DOHH2 (cell line): ENCODE data around the gene PDXK.

Experiments used
- EZH2phosphoT487 ChIP-seq: fragments of 200-600 bp; sonication (generic); IDR thresholded peaks from 2 replicates; pipeline ENCODE4 v1.6.1; 2017; ENCODE audit warnings: borderline replicate concordance, mild to moderate bottlenecking, antibody characterized with exemption, low read length, moderate library complexity, mixed read lengths
- TF ChIP-seq, protein P1 (sequence below): fragments of 200-600 bp; sonication (generic); IDR thresholded peaks from one replicate; pipeline ENCODE4 v1.5.1; 2014; ENCODE audit warnings: antibody characterized with exemption, mild to moderate bottlenecking, low read depth, low read length; ENCODE audit not compliant: poor library complexity, severe bottlenecking

DNA sequence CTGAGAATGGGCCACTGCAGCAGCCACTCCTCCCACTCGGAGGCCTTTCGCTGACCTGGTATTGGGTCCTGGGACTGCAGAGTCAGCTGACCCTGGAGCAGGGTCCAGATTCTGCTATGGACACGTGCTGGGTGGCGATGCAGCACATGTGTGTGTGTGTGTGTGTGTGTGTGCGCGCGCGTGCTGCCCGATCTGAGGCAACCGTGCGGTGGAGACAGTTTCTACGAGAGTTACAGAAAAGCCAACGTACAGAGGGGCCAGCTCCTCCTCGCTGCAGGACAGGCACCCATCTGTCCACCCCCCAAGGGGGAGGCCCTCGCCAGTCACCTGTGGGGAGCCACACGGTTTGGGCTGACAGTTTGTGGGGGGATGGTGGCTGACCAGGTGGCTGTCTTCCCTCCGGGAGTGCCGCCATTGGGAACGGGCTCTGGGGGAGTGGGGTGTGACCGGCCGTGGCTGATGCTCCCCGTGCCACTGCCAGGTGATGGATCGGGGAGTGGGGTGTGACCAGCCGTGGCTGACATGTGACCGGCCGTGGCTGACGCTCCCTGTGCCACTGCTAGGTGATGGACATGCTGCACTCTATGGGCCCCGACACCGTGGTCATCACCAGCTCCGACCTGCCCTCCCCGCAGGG lies 33.1 kb downstream of the PDXK start:
- TF ChIP-seq, protein P1, sequence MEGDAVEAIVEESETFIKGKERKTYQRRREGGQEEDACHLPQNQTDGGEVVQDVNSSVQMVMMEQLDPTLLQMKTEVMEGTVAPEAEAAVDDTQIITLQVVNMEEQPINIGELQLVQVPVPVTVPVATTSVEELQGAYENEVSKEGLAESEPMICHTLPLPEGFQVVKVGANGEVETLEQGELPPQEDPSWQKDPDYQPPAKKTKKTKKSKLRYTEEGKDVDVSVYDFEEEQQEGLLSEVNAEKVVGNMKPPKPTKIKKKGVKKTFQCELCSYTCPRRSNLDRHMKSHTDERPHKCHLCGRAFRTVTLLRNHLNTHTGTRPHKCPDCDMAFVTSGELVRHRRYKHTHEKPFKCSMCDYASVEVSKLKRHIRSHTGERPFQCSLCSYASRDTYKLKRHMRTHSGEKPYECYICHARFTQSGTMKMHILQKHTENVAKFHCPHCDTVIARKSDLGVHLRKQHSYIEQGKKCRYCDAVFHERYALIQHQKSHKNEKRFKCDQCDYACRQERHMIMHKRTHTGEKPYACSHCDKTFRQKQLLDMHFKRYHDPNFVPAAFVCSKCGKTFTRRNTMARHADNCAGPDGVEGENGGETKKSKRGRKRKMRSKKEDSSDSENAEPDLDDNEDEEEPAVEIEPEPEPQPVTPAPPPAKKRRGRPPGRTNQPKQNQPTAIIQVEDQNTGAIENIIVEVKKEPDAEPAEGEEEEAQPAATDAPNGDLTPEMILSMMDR, result no peak
- no peak for TF ChIP-seq EZH2phosphoT487
